HT1080 (cell line): ENCODE results near the gene TLE1. TPM values are rescaled to one million over a fixed set of nuclear protein-coding genes. Genes with fewer than 3 reads are reported as not detected.

ENCODE experiments used
- DNase-seq: peaks from one replicate; pipeline ENCODE4 v3.0.0-alpha.2; 2015; ENCODE audit warnings: low read depth
- small RNA-seq: library from RNA; depleted of rRNA; stranded (forward); fragments of <200 nt; gene quantifications from one replicate; pipeline ENCODE3, GENCODE V24; 2014
- total RNA-seq: library from RNA; depleted of rRNA; stranded (reverse); fragments of >200 nt; shearing (Covaris generic); gene quantifications from 2 replicates; pipeline ENCODE4 v1.2.3, GENCODE V29; 2014; rRNA removed

The TLE1 gene
- total RNA-seq, 1 experiment from 2014 or later, result 53.7 TPM

- DNase-seq, result no peak
Observed at GRCh38 chr9:81550207-81550583, 139.2 kb downstream of the TLE1 start.

GRCh38 chr9:81549500-81550206 is 139.7 kb downstream of the TLE1 start:
- peak; percentile 21 for DNase-seq

- DNase-seq, result no peak
Observed at GRCh38 chr9:81548911-81549310, 140.4 kb downstream of the TLE1 start.

- DNase-seq, result no peak
Observed at GRCh38 chr9:81546489-81546888, 142.9 kb downstream of the TLE1 start.

GRCh38 chr9:81543695-81544094 is 145.7 kb downstream of the TLE1 start:
- DNase-seq, result no peak

- no peak for DNase-seq
Observed at GRCh38 chr9:81542118-81542889, 147.0 kb downstream of the TLE1 start.

GRCh38 chr9:81540142-81540710 is 149.1 kb downstream of the TLE1 start:
- DNase-seq, result no peak

GRCh38 chr9:81539317-81539716 is 150.0 kb downstream of the TLE1 start:
- DNase-seq, result no peak

- no peak for DNase-seq
Observed at GRCh38 chr9:81538890-81539289, 150.5 kb downstream of the TLE1 start.

- no peak for DNase-seq
Observed at GRCh38 chr9:81537964-81538363, 151.4 kb downstream of the TLE1 start.

- DNase-seq, result no peak
Observed at GRCh38 chr9:81536242-81537025, 152.9 kb downstream of the TLE1 start.

GRCh38 chr9:81535542-81536241 is 153.7 kb downstream of the TLE1 start:
- DNase-seq, result peak; percentile 20

GRCh38 chr9:81534138-81534875 is 155.0 kb downstream of the TLE1 start:
- DNase-seq, result peak; percentile 66

Small RNA genes lying within 50 kb of the gene (small RNA-seq; reads per million reads assigned to genes)
- not detected for gene RNU6-1035P

Other genes starting within 250 kb of the TLE1 start
- not detected in 2 replicates for gene SPATA31D4, start 238.9 kb upstream of the TLE1 start, total RNA-seq